Caco-2 (cell line): ENCODE results near the gene ACP2. TPM values are rescaled to one million over a fixed set of nuclear protein-coding genes. Genes with fewer than 3 reads are reported as not detected.
"Not testable (repeated sequence)": the region's sequence is repeated elsewhere in the genome, so short reads cannot be mapped to it uniquely, and the experiment has no call there.

ENCODE experiments used
- BruUV-seq: library from RNA; stranded (reverse); fragments of 400-500 nt; replicated peaks from 2 replicates; lab custom pipeline; 2021; lab: Mats Ljungman, UMichigan
- CTCF ChIA-PET: fragments of 300-600 bp; sonication (Branson Sonifier 250); formaldehyde crosslinking; loops from one replicate; lab custom pipeline; 2022; ENCODE audit warnings: antibody characterized with exemption; lab: Charles Lee
- POLR2A ChIA-PET: fragments of 300-600 bp; sonication (Branson Sonifier 250); formaldehyde crosslinking; loops from one replicate; lab custom pipeline; 2022; ENCODE audit warnings: antibody characterized with exemption; lab: Charles Lee
- DNase-seq, 2 experiments: peaks; one replicate each; pipeline versions ENCODE4 v3.0.0 to v3.0.0-alpha.2; 2020 to 2022
- H3K27me3 ChIP-seq: replicated peaks from 2 replicates; pipeline ENCODE4 v1.6.0; 2011; ENCODE audit warnings: low read length; ENCODE audit not compliant: control insufficient read depth, insufficient read depth
- H3K36me3 ChIP-seq: 2 replicates; pipeline ENCODE4 v1.5.1; 2011; ENCODE audit warnings: low read length; ENCODE audit not compliant: control insufficient read depth, insufficient read depth
- H3K4me1 ChIP-seq: fragments of 250-450 bp; sonication (Bioruptor Pico); 2 replicates; pipeline ENCODE4 v1.5.1; 2020; ENCODE audit warnings: mild to moderate bottlenecking
- H3K4me3 ChIP-seq: 2 replicates; pipeline ENCODE4 v1.5.1; 2011; ENCODE audit warnings: low read depth, mild to moderate bottlenecking, control low read depth, low read length
- H3K9me3 ChIP-seq: fragments of 250-450 bp; sonication (Bioruptor Pico); 2 replicates; pipeline ENCODE4 v1.5.1; 2020; ENCODE audit warnings: mild to moderate bottlenecking, moderate library complexity
- H3K27ac Mint-ChIP-seq: one replicate; pipeline ENCODE4 v1.8.0; 2022; ENCODE audit warnings: mixed read lengths; ENCODE audit not compliant: unreplicated experiment
- H3K27me3 Mint-ChIP-seq: one replicate; pipeline ENCODE4 v1.8.0; 2022; ENCODE audit warnings: mixed read lengths; ENCODE audit not compliant: insufficient read depth, unreplicated experiment
- H3K36me3 Mint-ChIP-seq: one replicate; pipeline ENCODE4 v1.8.0; 2022; ENCODE audit warnings: mild to moderate bottlenecking, mixed read lengths; ENCODE audit not compliant: insufficient read depth, unreplicated experiment
- H3K4me1 Mint-ChIP-seq: one replicate; pipeline ENCODE4 v1.8.0; 2022; ENCODE audit warnings: low read depth, mixed read lengths; ENCODE audit not compliant: unreplicated experiment
- H3K4me3 Mint-ChIP-seq: one replicate; pipeline ENCODE4 v1.8.0; 2022; ENCODE audit warnings: mild to moderate bottlenecking, moderate library complexity, mixed read lengths; ENCODE audit not compliant: unreplicated experiment
- H3K9me3 Mint-ChIP-seq: one replicate; pipeline ENCODE4 v1.8.0; 2022; ENCODE audit warnings: mixed read lengths; ENCODE audit not compliant: unreplicated experiment
- intact Hi-C: fragments of 100-400 bp; cut with micrococcal nuclease; formaldehyde crosslinking; loops from one replicate; pipeline ENCODE4 v1.10.0; 2022; ENCODE audit not compliant: unreplicated experiment
- total RNA-seq: library from RNA; stranded (reverse); gene quantifications from 2 replicates; pipeline ENCODE4 v1.2.3, GENCODE V29; 2022
- TF ChIP-seq, protein P1 (sequence below), 2 experiments: fragments of 200-600 bp in 1 of 2; IDR thresholded peaks; 1 replicate in 1 of 2; 2 replicates in 1 of 2; pipeline versions ENCODE4 v1.5.1 to v1.8.0; 2011 to 2022; ENCODE audit warnings: antibody characterized with exemption in 1 of 2, control low read depth in 1 of 2, inconsistent platforms in 1 of 2, low read depth in 1 of 2, low read length in 1 of 2, mild to moderate bottlenecking in 1 of 2, moderate library complexity in 1 of 2; ENCODE audit not compliant: insufficient read depth in 1 of 2, severe bottlenecking in 1 of 2, unreplicated experiment in 1 of 2

Gene ACP2
- total RNA-seq, 1 experiment from 2014 or later, result 44.7 TPM

DNA sequence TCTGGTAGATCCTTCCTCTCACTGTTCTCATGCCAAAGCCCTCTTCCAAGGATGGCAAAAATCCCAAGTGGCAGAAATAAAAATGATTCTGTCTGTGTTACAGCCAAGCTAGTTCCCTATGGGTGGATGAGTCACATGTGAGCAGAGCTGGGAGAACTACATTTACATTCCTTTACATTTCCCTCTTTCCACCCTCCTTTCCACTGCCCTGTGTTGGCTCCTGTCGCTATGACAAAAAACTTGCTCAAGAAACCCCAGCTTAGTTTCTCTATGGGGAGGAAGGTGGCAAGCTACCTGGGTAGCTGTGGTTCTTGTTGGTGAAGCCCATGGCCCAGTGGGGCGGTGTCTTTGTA is 44.0 kb downstream of the ACP2 start:
- H3K36me3 ChIP-seq, result no peaks in the 10 kb centered on the region
- no peaks in the 10 kb centered on the region for H3K27me3 Mint-ChIP-seq
- H3K36me3 Mint-ChIP-seq, result no peaks in the 10 kb centered on the region
- H3K4me1 ChIP-seq, result peaks cover 13% of the 10 kb centered on the region; the same call in 1 of the 2 replicates
- TF ChIP-seq, protein P1, sequence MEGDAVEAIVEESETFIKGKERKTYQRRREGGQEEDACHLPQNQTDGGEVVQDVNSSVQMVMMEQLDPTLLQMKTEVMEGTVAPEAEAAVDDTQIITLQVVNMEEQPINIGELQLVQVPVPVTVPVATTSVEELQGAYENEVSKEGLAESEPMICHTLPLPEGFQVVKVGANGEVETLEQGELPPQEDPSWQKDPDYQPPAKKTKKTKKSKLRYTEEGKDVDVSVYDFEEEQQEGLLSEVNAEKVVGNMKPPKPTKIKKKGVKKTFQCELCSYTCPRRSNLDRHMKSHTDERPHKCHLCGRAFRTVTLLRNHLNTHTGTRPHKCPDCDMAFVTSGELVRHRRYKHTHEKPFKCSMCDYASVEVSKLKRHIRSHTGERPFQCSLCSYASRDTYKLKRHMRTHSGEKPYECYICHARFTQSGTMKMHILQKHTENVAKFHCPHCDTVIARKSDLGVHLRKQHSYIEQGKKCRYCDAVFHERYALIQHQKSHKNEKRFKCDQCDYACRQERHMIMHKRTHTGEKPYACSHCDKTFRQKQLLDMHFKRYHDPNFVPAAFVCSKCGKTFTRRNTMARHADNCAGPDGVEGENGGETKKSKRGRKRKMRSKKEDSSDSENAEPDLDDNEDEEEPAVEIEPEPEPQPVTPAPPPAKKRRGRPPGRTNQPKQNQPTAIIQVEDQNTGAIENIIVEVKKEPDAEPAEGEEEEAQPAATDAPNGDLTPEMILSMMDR (IDR thresholded peaks at IDR 0.05; ENCODE audit: insufficient read depth in 1 of 2, low read depth in 1 of 2, low read length in 1 of 2, severe bottlenecking in 1 of 2, unreplicated experiment in 1 of 2), result no peak
- H3K4me3 ChIP-seq, result no peak overlapping the region
- intact Hi-C loops, result loop anchor here (1.0 kb wide), 1 partner anchor 10 kb away; the partner anchor contains the start of gene DDB2
- no peak for DNase-seq
- ChIA-PET CTCF (interaction anchor here (1.0 kb wide), 1 partner anchor 55 kb away, joined by 4 read pairs; no protein-coding TSS in a partner anchor), POLR2A (interaction anchor here (0.5 to 1.3 kb wide), 5 partner anchors 10 to 30 kb away, joined by 4 to 16 read pairs (median 5); partner anchors contain the start of gene DDB2)
- H3K9me3 ChIP-seq, result no peaks in the 10 kb centered on the region
- no TSS peak for BruUV-seq
- no peak overlapping the region for H3K4me3 Mint-ChIP-seq
- H3K9me3 Mint-ChIP-seq, result no peaks in the 10 kb centered on the region
- no peaks in the 10 kb centered on the region for H3K27me3 ChIP-seq
- no peak overlapping the region for H3K27ac Mint-ChIP-seq
- H3K4me1 Mint-ChIP-seq, result peaks cover 9% of the 10 kb centered on the region

DNA sequence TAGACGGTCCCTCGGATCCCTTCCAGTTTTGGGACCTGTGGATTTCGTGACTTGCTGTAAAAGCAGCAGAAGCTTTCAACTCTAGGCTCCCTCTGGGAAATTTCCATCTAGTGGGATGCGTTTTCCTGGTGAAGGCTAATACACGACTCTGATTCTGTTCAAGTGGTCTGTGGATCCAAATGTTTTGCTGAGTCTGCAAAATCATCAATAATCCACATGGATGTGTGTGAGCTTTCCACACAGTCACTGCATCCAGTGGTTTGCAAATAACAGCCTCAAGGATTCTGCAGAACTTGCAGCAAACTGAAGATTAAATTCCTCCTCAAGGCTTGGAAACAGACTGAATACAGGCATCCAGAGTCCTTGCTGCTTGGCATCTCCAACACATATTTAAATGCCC is 46.0 kb downstream of the ACP2 start:
- BruUV-seq, result no TSS peak
- Mint-ChIP-seq H3K36me3 (no peaks in the 10 kb centered on the region), H3K27ac (no peak overlapping the region), H3K4me1 (peaks cover 9% of the 10 kb centered on the region), H3K27me3 (no peaks in the 10 kb centered on the region), H3K4me3 (no peak overlapping the region), H3K9me3 (no peaks in the 10 kb centered on the region)
- ChIA-PET CTCF (no interaction called here), POLR2A (no interaction called here)
- no peak overlapping the region for H3K4me3 ChIP-seq
- no peaks in the 10 kb centered on the region for H3K27me3 ChIP-seq
- H3K9me3 ChIP-seq, result no peaks in the 10 kb centered on the region
- no peak for DNase-seq
- H3K4me1 ChIP-seq, result peaks cover 13% of the 10 kb centered on the region; the same call in 1 of the 2 replicates
- no peaks in the 10 kb centered on the region for H3K36me3 ChIP-seq
- TF ChIP-seq, protein P1 (IDR thresholded peaks at IDR 0.05; ENCODE audit: insufficient read depth in 1 of 2, low read depth in 1 of 2, low read length in 1 of 2, severe bottlenecking in 1 of 2, unreplicated experiment in 1 of 2), result no peak
- intact Hi-C loops, result no loop called here

DNA sequence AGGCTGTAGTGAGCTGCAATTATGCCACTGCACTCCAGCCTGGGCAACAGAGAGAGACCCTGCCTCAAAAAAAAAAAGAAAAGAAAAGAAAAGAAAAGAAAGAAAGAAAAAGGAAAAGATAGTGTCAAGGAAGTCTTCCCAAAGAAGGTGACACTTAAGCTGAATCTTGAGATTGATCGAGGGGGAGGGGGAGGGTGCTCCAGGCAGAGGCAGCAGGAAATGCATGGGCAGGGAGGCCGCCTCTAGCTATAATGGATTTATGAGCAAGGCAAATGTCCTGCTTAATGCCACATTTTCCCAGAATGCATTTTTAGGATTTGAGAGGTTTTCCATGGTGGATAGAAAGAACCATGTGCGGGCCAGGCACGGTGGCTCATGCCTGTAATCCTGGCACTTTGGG is 47.6 kb downstream of the ACP2 start:
- TF ChIP-seq, protein P1 (IDR thresholded peaks at IDR 0.05; ENCODE audit: insufficient read depth in 1 of 2, low read depth in 1 of 2, low read length in 1 of 2, severe bottlenecking in 1 of 2, unreplicated experiment in 1 of 2), result no peak
- Mint-ChIP-seq H3K4me3 (no peak overlapping the region), H3K36me3 (no peaks in the 10 kb centered on the region), H3K27ac (no peak overlapping the region), H3K27me3 (no peaks in the 10 kb centered on the region), H3K4me1 (peaks cover 9% of the 10 kb centered on the region), H3K9me3 (no peaks in the 10 kb centered on the region)
- intact Hi-C loops, result no loop called here
- CTCF ChIA-PET, result no interaction called here
- POLR2A ChIA-PET, result no interaction called here
- Histone ChIP-seq H3K36me3 (no peaks in the 10 kb centered on the region), H3K9me3 (no peaks in the 10 kb centered on the region), H3K27me3 (no peaks in the 10 kb centered on the region), H3K4me3 (no peak overlapping the region), H3K4me1 (peaks cover 13% of the 10 kb centered on the region; the same call in 1 of the 2 replicates)
- no TSS peak for BruUV-seq
- no peak for DNase-seq

DNA sequence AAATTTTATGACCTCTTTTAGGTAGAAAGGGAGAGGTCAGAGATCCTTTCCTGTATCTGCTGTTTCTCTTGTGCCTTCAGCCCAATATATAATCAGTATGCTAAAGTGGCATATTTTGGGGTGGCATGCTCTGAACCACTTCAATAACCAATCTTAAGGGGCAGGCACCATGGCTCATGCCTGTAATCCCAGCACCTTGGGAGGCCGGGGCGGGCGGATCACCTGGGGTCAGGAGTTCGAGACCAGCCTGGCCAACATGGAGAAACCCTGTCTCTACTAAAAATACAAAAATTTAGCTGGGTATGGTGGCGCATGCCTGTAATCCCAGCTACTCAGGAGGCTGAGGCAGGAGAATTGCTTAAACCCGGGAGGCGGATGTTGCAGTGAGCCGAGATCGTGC is 50.5 kb downstream of the ACP2 start:
- H3K36me3 ChIP-seq, H3K27me3 Mint-ChIP-seq, DNase-seq, H3K4me3 Mint-ChIP-seq, H3K27ac Mint-ChIP-seq, intact Hi-C loops, H3K27me3 ChIP-seq, H3K36me3 Mint-ChIP-seq, POLR2A ChIA-PET, BruUV-seq, H3K4me3 ChIP-seq, H3K9me3 Mint-ChIP-seq, H3K9me3 ChIP-seq: not testable (repeated sequence)
- H3K4me1 Mint-ChIP-seq, result peaks cover 10% of the 10 kb centered on the region
- CTCF ChIA-PET, result interaction anchor here (1.3 kb wide), 1 partner anchor 62 kb away, joined by 3 read pairs; no protein-coding TSS in a partner anchor
- H3K4me1 ChIP-seq, result peaks cover 22% of the 10 kb centered on the region
